HepG2 (cell line): ENCODE results near the gene DCUN1D2. TPM values are rescaled to one million over a fixed set of nuclear protein-coding genes. Genes with fewer than 3 reads are reported as not detected.

Experiments used
- CREB1 ChIP-seq, 2 experiments: fragments of 450-650 bp in 1 of 2; IDR thresholded peaks; 2 replicates each; pipeline ENCODE4 v1.6.1; 2016 to 2017; ENCODE audit warnings: control low read depth in 1 of 2, mild to moderate bottlenecking in 1 of 2, missing compliant biosample characterization in 1 of 2, missing genetic modification characterization in 1 of 2
- DZIP1 ChIP-seq: sonication (generic); formaldehyde crosslinking; IDR thresholded peaks from 2 replicates; pipeline ENCODE4 v1.5.0; 2020; ENCODE audit warnings: mild to moderate bottlenecking, missing genetic modification reagents
- E2F5 ChIP-seq: sonication (generic); formaldehyde crosslinking; conservative IDR thresholded peaks from 2 replicates; pipeline ENCODE4 v1.4.0; 2020; ENCODE audit warnings: missing genetic modification reagents
- PRDM15 ChIP-seq: sonication (generic); formaldehyde crosslinking; IDR thresholded peaks from 2 replicates; pipeline ENCODE4 v1.4.0; 2020; ENCODE audit warnings: missing genetic modification reagents
- SNRNP70 ChIP-seq: fragments of 200-400 bp; formaldehyde crosslinking; IDR thresholded peaks from 2 replicates; pipeline ENCODE4 v1.6.1; 2017; ENCODE audit warnings: mild to moderate bottlenecking, low read depth, low read length, moderate library complexity
- ZNF253 ChIP-seq: sonication (generic); formaldehyde crosslinking; IDR thresholded peaks from 2 replicates; pipeline ENCODE4 v1.8.0; 2022; ENCODE audit warnings: mild to moderate bottlenecking, missing genetic modification reagents, borderline replicate concordance
- ZNF276 ChIP-seq: sonication (generic); formaldehyde crosslinking; IDR thresholded peaks from 2 replicates; pipeline ENCODE4 v1.4.0; 2020; ENCODE audit warnings: mild to moderate bottlenecking, low read depth, missing genetic modification reagents
- ZNF3 ChIP-seq: IDR thresholded peaks from 2 replicates; pipeline ENCODE4 v1.7.0; 2017; ENCODE audit warnings: inconsistent platforms
- ZNF512B ChIP-seq: sonication (generic); formaldehyde crosslinking; IDR thresholded peaks from 2 replicates; pipeline ENCODE4 v1.5.1; 2020; ENCODE audit warnings: missing genetic modification reagents, mild to moderate bottlenecking, borderline replicate concordance
- ZNF816 ChIP-seq: sonication (generic); formaldehyde crosslinking; IDR thresholded peaks from 2 replicates; pipeline ENCODE4 v1.8.0; 2022; ENCODE audit warnings: missing genetic modification reagents, mild to moderate bottlenecking, borderline replicate concordance
- polyA plus RNA-seq, 8 experiments: library from polyadenylated mRNA; depleted of rRNA in 3 of 8; stranded (reverse) in 7 of 8; unstranded in 1 of 8; fragments of >200 nt; fragmentation: Illumina TruSeq in 4 of 8; extraction: Trizol in 4 of 8; gene quantifications; 2 replicates each; pipeline versions ENCODE4 v1.2.1 to v1.2.3, GENCODE V29; 2011 to 2016; ENCODE audit warnings: low read depth in 4 of 8, missing spikeins in 1 of 8, mixed read lengths in 1 of 8; ENCODE audit not compliant: insufficient read depth in 1 of 8
- total RNA-seq, 5 experiments: library from RNA; depleted of rRNA; stranded (reverse); fragments of >200 nt; fragmentation: Illumina TruSeq; extraction: Trizol; gene quantifications; 2 replicates each; pipeline ENCODE4 v1.2.3, GENCODE V29; 2016; ENCODE audit warnings: low read depth in 1 of 5
- TF ChIP-seq, protein P1 (sequence below): sonication (generic); formaldehyde crosslinking; IDR thresholded peaks from 2 replicates; pipeline ENCODE4 v1.4.0; 2020; ENCODE audit warnings: mild to moderate bottlenecking, missing genetic modification reagents
- TF ChIP-seq, protein P2 (sequence below): IDR thresholded peaks from 2 replicates; pipeline ENCODE4 v1.6.1; 2016; ENCODE audit warnings: low read depth, control low read depth

DCUN1D2 gene
- total and polyA plus RNA-seq, 2 of the 13 experiments (the other 11 are each of a cell fraction or from before 2014, with no cell fraction given), result 9.1 to 9.6 TPM

- 0 out of 2 replicates have a peak, but pooled peaks have one; percentile 17 for TF ChIP-seq PRDM15
- no peak for TF ChIP-seq ZNF253 (CRISPR knock-in tag)
- no peak for TF ChIP-seq DZIP1
- 0 out of 2 replicates have a peak, but pooled peaks have one; percentile 74 for TF ChIP-seq ZNF512B (CRISPR knock-in tag)
- TF ChIP-seq, protein P1, sequence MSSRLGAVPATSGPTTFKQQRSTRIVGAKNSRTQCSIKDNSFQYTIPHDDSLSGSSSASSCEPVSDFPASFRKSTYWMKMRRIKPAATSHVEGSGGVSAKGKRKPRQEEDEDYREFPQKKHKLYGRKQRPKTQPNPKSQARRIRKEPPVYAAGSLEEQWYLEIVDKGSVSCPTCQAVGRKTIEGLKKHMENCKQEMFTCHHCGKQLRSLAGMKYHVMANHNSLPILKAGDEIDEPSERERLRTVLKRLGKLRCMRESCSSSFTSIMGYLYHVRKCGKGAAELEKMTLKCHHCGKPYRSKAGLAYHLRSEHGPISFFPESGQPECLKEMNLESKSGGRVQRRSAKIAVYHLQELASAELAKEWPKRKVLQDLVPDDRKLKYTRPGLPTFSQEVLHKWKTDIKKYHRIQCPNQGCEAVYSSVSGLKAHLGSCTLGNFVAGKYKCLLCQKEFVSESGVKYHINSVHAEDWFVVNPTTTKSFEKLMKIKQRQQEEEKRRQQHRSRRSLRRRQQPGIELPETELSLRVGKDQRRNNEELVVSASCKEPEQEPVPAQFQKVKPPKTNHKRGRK (CRISPR knock-in tag), result peak; percentile 71; the same call in 1 of the 2 replicates
- no peak for TF ChIP-seq CREB1 (IDR thresholded peaks at IDR 0.05)
- TF ChIP-seq CREB1 (CRISPR knock-in tag; IDR thresholded peaks at IDR 0.05), result no peak
- TF ChIP-seq, protein P2, sequence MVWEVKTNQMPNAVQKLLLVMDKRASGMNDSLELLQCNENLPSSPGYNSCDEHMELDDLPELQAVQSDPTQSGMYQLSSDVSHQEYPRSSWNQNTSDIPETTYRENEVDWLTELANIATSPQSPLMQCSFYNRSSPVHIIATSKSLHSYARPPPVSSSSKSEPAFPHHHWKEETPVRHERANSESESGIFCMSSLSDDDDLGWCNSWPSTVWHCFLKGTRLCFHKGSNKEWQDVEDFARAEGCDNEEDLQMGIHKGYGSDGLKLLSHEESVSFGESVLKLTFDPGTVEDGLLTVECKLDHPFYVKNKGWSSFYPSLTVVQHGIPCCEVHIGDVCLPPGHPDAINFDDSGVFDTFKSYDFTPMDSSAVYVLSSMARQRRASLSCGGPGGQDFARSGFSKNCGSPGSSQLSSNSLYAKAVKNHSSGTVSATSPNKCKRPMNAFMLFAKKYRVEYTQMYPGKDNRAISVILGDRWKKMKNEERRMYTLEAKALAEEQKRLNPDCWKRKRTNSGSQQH (CRISPR knock-in tag), result peak; percentile 34; the same call in 1 of the 2 replicates
- no peak for TF ChIP-seq ZNF3 (CRISPR knock-in tag)
- TF ChIP-seq ZNF276 (CRISPR knock-in tag), result peak; percentile 44; the same call in 1 of the 2 replicates
- 0 out of 2 replicates have a peak, but pooled peaks have one; percentile 41 for TF ChIP-seq ZNF816 (CRISPR knock-in tag)
- TF ChIP-seq E2F5 (CRISPR knock-in tag), result no peak
- no peak for TF ChIP-seq SNRNP70
Observed at GRCh38 chr13:113491418-113491883, 940 bp upstream of the DCUN1D2 start (continued).
